Activated CD4-positive, alpha-beta T cell treated with anti-CD3 and anti-CD28 coated beads, Interleukin-2, amount 10 ng/mL, durations not matched to agents 7 days and 5 days (primary cell): ENCODE measurements around the gene TLCD1. TPM values are rescaled to one million over a fixed set of nuclear protein-coding genes. Genes with fewer than 3 reads are reported as not detected.

Source experiments
- CTCF ChIA-PET: fragments of 350-600 bp; sonication (Branson Sonifier 250); formaldehyde crosslinking; loops from one replicate; lab custom pipeline; 2021; ENCODE audit warnings: antibody characterized with exemption; lab: Charles Lee
- POLR2A ChIA-PET: fragments of 350-600 bp; sonication (Branson Sonifier 250); formaldehyde crosslinking; loops from one replicate; lab custom pipeline; 2021; ENCODE audit warnings: antibody characterized with exemption; lab: Charles Lee
- DNase-seq: peaks from one replicate; pipeline ENCODE4 v3.0.0-alpha.2; 2020
- H3K27ac Mint-ChIP-seq: one replicate; pipeline ENCODE4 v1.8.0; 2021; ENCODE audit warnings: mild to moderate bottlenecking, moderate library complexity, mixed read lengths
- H3K27me3 Mint-ChIP-seq: one replicate; pipeline ENCODE4 v1.8.0; 2021; ENCODE audit warnings: mixed read lengths
- H3K36me3 Mint-ChIP-seq: one replicate; pipeline ENCODE4 v1.8.0; 2021; ENCODE audit warnings: low read depth, mixed read lengths
- H3K4me1 Mint-ChIP-seq: one replicate; pipeline ENCODE4 v1.8.0; 2021; ENCODE audit warnings: mixed read lengths
- H3K4me3 Mint-ChIP-seq: one replicate; pipeline ENCODE4 v1.8.0; 2021; ENCODE audit warnings: mild to moderate bottlenecking, moderate library complexity, mixed read lengths
- H3K9me3 Mint-ChIP-seq: one replicate; pipeline ENCODE4 v1.8.0; 2021; ENCODE audit warnings: mixed read lengths
- total RNA-seq, 2 experiments: library from RNA; stranded (reverse); gene quantifications; one replicate each; pipeline ENCODE4 v1.2.3, GENCODE V29; 2021

Gene TLCD1
- total RNA-seq, 2 experiments from 2014 or later: 2.1 to 2.3 TPM

- no peaks in the 10 kb centered on the region for H3K27me3 Mint-ChIP-seq
- H3K4me1 Mint-ChIP-seq: peaks cover 1% of the 10 kb centered on the region
- CTCF ChIA-PET: interaction anchor here (0.7 to 1.3 kb wide), 4 partner anchors 9 to 25 kb away, joined by 3 to 5 read pairs (median 4); partner anchors contain the start of gene PROCA1
These were observed 23.3 kb downstream of the TLCD1 start for GRCh38 chr17:28702752-28703150.

GRCh38 chr17:28702026-28702751 lies 23.8 kb downstream of the TLCD1 start:
- Mint-ChIP-seq H3K9me3 (no peaks in the 10 kb centered on the region), H3K36me3 (peaks cover 45% of the 10 kb centered on the region)
- POLR2A ChIA-PET: no interaction called here

More at GRCh38 chr17:28702752-28703150, 23.3 kb downstream of the TLCD1 start:
- no peak overlapping the region for H3K27ac Mint-ChIP-seq
- POLR2A ChIA-PET: no interaction called here
- no peak overlapping the region for H3K4me3 Mint-ChIP-seq
- H3K36me3 Mint-ChIP-seq: peaks cover 40% of the 10 kb centered on the region
- no peak for DNase-seq
- no peaks in the 10 kb centered on the region for H3K9me3 Mint-ChIP-seq

GRCh38 chr17:28700830-28701492 lies 25.1 kb downstream of the TLCD1 start:
- DNase-seq: no peak
- no peak overlapping the region for H3K4me3 Mint-ChIP-seq
- ChIA-PET POLR2A (no interaction called here), CTCF (interaction anchor here (0.7 kb wide), 1 partner anchor 50 kb away, joined by 3 read pairs; no protein-coding TSS in a partner anchor)
- H3K27me3 Mint-ChIP-seq: no peaks in the 10 kb centered on the region
- no peak overlapping the region for H3K27ac Mint-ChIP-seq
- H3K36me3 Mint-ChIP-seq: peaks cover 54% of the 10 kb centered on the region
- H3K4me1 Mint-ChIP-seq: peaks cover 1% of the 10 kb centered on the region
- H3K9me3 Mint-ChIP-seq: no peaks in the 10 kb centered on the region

More at GRCh38 chr17:28702026-28702751, 23.8 kb downstream of the TLCD1 start:
- CTCF ChIA-PET: interaction anchor here (0.7 to 1.3 kb wide), 4 partner anchors 9 to 25 kb away, joined by 3 to 5 read pairs (median 4); partner anchors contain the start of gene PROCA1
- no peak for DNase-seq
- Mint-ChIP-seq H3K4me1 (peaks cover 1% of the 10 kb centered on the region), H3K27ac (no peak overlapping the region), H3K4me3 (no peak overlapping the region), H3K27me3 (no peaks in the 10 kb centered on the region)

- H3K9me3 Mint-ChIP-seq: no peaks in the 10 kb centered on the region
- POLR2A ChIA-PET: no interaction called here
- no peaks in the 10 kb centered on the region for H3K4me1 Mint-ChIP-seq
- no peaks in the 10 kb centered on the region for H3K27me3 Mint-ChIP-seq
- DNase-seq: no peak
- CTCF ChIA-PET: interaction anchor here (0.7 kb wide), 2 partner anchors 50 to 51 kb away, joined by 3 read pairs; no protein-coding TSS in a partner anchor
- H3K36me3 Mint-ChIP-seq: peaks cover 57% of the 10 kb centered on the region
- no peak overlapping the region for H3K4me3 Mint-ChIP-seq
- H3K27ac Mint-ChIP-seq: no peak overlapping the region
These were observed 25.8 kb downstream of the TLCD1 start for GRCh38 chr17:28700278-28700677.

- no peak overlapping the region for H3K27ac Mint-ChIP-seq
- H3K36me3 Mint-ChIP-seq: peaks cover 64% of the 10 kb centered on the region
- POLR2A ChIA-PET: interaction anchor here (0.6 kb wide), 1 partner anchor 10 kb away, joined by 4 read pairs; no protein-coding TSS in a partner anchor
These were observed 27.6 kb downstream of the TLCD1 start for GRCh38 chr17:28698253-28698941.

DNA sequence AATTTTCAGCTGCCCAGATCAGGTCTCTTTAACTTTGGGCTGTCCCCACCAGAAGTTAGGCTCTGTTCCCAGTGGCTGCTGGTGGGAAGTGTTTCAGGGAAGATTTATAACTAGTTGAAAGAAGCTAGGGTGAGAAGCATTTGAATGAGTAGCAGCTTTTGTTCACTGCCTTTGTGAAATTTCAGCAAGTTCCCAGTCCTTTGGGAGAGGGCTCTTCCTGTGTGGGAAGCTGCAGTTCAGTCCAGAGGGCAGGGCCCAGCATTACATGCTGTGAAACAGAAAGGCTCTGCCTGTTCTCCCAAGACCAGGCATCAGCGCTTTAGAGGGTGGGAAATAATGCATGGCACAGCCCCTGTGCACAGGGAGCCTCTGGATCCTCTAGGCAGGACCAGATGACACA lies 32.2 kb downstream of the TLCD1 start:
- Mint-ChIP-seq H3K36me3 (peaks cover 59% of the 10 kb centered on the region), H3K4me1 (no peaks in the 10 kb centered on the region), H3K4me3 (no peak overlapping the region), H3K9me3 (no peaks in the 10 kb centered on the region), H3K27ac (no peak overlapping the region), H3K27me3 (no peaks in the 10 kb centered on the region)
- ChIA-PET CTCF (no interaction called here), POLR2A (no interaction called here)
- no peak for DNase-seq

More at GRCh38 chr17:28698253-28698941, 27.6 kb downstream of the TLCD1 start:
- DNase-seq: no peak
- Mint-ChIP-seq H3K4me1 (no peaks in the 10 kb centered on the region), H3K27me3 (no peaks in the 10 kb centered on the region), H3K4me3 (no peak overlapping the region), H3K9me3 (no peaks in the 10 kb centered on the region)
- CTCF ChIA-PET: interaction anchor here (0.6 kb wide), 1 partner anchor 26 kb away, joined by 3 read pairs; no protein-coding TSS in a partner anchor

DNA sequence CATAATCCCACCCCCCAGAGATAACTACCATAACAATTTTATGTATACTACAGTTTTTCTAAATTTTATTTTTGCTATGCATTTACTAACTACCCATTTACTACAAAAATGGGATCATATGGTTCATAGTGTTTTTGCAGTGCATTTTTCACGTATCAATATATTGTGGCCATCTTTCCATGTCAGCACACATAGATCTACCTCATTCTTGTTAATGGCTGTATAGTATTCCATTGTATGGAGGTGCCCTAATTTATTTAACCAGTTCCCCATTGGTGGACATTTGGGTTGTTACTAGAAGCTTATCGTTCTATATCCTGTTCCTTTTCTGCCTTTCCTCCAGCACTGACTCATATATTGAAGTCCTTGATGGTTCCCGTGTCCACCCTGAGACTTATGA lies 37.0 kb downstream of the TLCD1 start:
- ChIA-PET POLR2A (no interaction called here), CTCF (interaction anchor here (0.8 to 1.7 kb wide), 2 partner anchors 13 to 47 kb away, joined by 3 to 4 read pairs; no protein-coding TSS in a partner anchor)
- H3K9me3 Mint-ChIP-seq: no peaks in the 10 kb centered on the region
- DNase-seq: no peak
- no peak overlapping the region for H3K27ac Mint-ChIP-seq
- no peaks in the 10 kb centered on the region for H3K27me3 Mint-ChIP-seq
- H3K4me1 Mint-ChIP-seq: no peaks in the 10 kb centered on the region
- H3K4me3 Mint-ChIP-seq: no peak overlapping the region
- H3K36me3 Mint-ChIP-seq: peaks cover 68% of the 10 kb centered on the region

GRCh38 chr17:28688481-28688880 lies 37.6 kb downstream of the TLCD1 start:
- Mint-ChIP-seq H3K4me3 (no peak overlapping the region), H3K9me3 (no peaks in the 10 kb centered on the region), H3K4me1 (no peaks in the 10 kb centered on the region), H3K27ac (no peak overlapping the region), H3K27me3 (no peaks in the 10 kb centered on the region), H3K36me3 (peaks cover 67% of the 10 kb centered on the region)
- DNase-seq: no peak
- ChIA-PET POLR2A (no interaction called here), CTCF (interaction anchor here (1.4 to 1.7 kb wide), 3 partner anchors 9 to 67 kb away, joined by 3 to 5 read pairs (median 4); no protein-coding TSS in a partner anchor)

DNA sequence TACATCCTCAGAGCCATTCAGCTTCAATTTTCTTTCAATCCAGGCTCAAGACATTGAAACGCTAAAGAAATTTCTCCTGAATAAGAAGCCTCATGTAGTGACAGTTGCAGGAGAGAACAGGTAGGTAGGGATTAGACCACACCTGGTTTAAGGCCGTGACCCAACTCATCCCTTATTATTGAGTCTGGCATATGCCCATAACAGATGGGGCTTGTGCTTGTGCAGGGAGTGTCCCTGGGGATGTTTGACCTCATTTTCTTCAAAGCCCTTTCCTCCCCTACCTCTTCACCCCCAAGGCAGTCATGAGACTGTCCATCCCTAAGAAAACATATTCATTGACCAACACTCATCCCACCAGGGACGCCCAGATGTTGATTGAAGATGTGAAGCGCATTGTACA lies 39.7 kb downstream of the TLCD1 start:
- CTCF ChIA-PET: no interaction called here
- H3K36me3 Mint-ChIP-seq: peaks cover 74% of the 10 kb centered on the region
- H3K27ac Mint-ChIP-seq: no peak overlapping the region
- no peaks in the 10 kb centered on the region for H3K4me1 Mint-ChIP-seq
- H3K4me3 Mint-ChIP-seq: no peak overlapping the region
- no peaks in the 10 kb centered on the region for H3K27me3 Mint-ChIP-seq
- DNase-seq: no peak
- POLR2A ChIA-PET: no interaction called here
- no peaks in the 10 kb centered on the region for H3K9me3 Mint-ChIP-seq

GRCh38 chr17:28685366-28685765 lies 40.7 kb downstream of the TLCD1 start:
- peaks cover 78% of the 10 kb centered on the region for H3K36me3 Mint-ChIP-seq
- no peak overlapping the region for H3K4me3 Mint-ChIP-seq
- no peaks in the 10 kb centered on the region for H3K9me3 Mint-ChIP-seq
- POLR2A ChIA-PET: no interaction called here
- H3K27me3 Mint-ChIP-seq: no peaks in the 10 kb centered on the region
- H3K27ac Mint-ChIP-seq: no peak overlapping the region
- DNase-seq: no peak
- CTCF ChIA-PET: no interaction called here
- H3K4me1 Mint-ChIP-seq: no peaks in the 10 kb centered on the region

GRCh38 chr17:28684963-28685362 lies 41.1 kb downstream of the TLCD1 start:
- no peak overlapping the region for H3K27ac Mint-ChIP-seq
- no peak overlapping the region for H3K4me3 Mint-ChIP-seq
- H3K4me1 Mint-ChIP-seq: no peaks in the 10 kb centered on the region
- CTCF ChIA-PET: no interaction called here
- POLR2A ChIA-PET: no interaction called here
- no peaks in the 10 kb centered on the region for H3K9me3 Mint-ChIP-seq
- no peaks in the 10 kb centered on the region for H3K27me3 Mint-ChIP-seq
- H3K36me3 Mint-ChIP-seq: peaks cover 76% of the 10 kb centered on the region
- DNase-seq: no peak

GRCh38 chr17:28682655-28683054 lies 43.4 kb downstream of the TLCD1 start:
- Mint-ChIP-seq H3K36me3 (peaks cover 65% of the 10 kb centered on the region), H3K9me3 (no peaks in the 10 kb centered on the region), H3K4me3 (no peak overlapping the region), H3K27ac (no peak overlapping the region), H3K27me3 (no peaks in the 10 kb centered on the region), H3K4me1 (no peaks in the 10 kb centered on the region)
- CTCF ChIA-PET: interaction anchor here (0.9 to 2.5 kb wide), 4 partner anchors 33 to 44 kb away, joined by 3 to 7 read pairs (median 5); partner anchors contain the start of genes BLTP2, RPL23A and TLCD1
- POLR2A ChIA-PET: no interaction called here
- DNase-seq: no peak
